NCI-H2171 (cell line): ENCODE measurements around the gene HDAC1.

Experiments
- DNase-seq: peaks from one replicate; lab custom pipeline; 2025; lab: John Stamatoyannopoulos, UW

The HDAC1 gene

GRCh38 chr1:32330558-32331151 is 38.8 kb downstream of the HDAC1 start:
- DNase-seq = no peak

- no peak for DNase-seq
These were observed 39.7 kb downstream of the HDAC1 start for GRCh38 chr1:32331549-32331948.

DNA sequence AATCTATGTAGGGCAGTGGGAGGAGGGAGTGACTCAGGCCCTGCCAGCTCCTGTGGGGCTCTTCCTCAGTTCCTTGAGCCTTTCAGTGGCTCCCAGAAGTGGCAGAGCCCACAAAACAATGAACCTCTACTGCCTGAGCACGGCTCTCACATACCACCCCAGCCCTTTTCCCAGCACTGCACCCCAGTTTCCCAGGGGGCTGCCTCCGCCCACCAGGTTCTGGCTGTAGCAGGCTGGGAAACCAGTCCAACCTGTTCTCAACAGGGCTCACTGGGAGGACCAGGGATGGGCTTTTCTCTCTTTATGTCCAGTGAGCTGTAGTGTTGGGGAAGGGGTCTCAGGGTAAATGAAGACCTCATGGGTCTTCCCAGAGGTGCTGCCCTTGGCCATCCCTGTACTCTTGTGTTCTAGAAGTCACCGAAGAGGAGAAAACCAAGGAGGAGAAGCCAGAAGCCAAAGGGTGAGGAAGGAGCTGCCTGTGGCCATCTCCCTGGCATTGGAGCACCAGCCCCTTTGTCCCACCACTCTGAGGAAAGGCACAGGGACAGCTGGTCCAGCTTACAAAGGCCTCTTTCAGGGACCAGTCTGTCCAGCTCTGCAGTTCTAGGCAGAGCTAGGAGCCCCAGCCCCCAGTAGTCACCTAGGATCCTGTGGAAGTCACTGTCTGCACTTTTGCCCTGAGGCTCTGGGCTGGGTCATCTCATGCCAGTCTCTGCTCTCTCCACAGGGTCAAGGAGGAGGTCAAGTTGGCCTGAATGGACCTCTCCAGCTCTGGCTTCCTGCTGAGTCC is 40.6 kb downstream of the HDAC1 start:
- DNase-seq = no peak

GRCh38 chr1:32333251-32333963 is 41.5 kb downstream of the HDAC1 start:
- DNase-seq = no peak

- no peak for DNase-seq
These were observed 42.5 kb downstream of the HDAC1 start for GRCh38 chr1:32334274-32334861.

- peak; percentile 40 for DNase-seq
These were observed 43.1 kb downstream of the HDAC1 start for GRCh38 chr1:32334864-32335534.

DNA sequence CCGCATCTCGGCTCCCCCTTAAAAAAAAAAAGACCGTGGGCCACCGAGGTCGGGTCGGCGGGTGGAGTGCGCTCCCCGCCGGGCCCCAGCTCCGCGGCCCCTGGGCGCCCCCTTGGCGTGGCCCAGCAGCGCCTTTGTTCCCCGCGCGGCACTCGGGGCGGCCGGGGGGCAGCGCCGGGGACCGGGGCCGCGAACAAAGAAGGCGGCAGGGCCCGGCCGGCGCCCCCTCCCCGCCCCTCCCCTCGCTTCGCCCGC is 43.6 kb downstream of the HDAC1 start:
- no peak for DNase-seq

- peak; percentile 82 for DNase-seq
These were observed 44.1 kb downstream of the HDAC1 start, which contains the start of gene MARCKSL1 for GRCh38 chr1:32335790-32336590. TSS of gene MARCKSL1 (minus strand) at chr1:32336233. CDS start at chr1:32336033, 200 bp downstream.

DNA sequence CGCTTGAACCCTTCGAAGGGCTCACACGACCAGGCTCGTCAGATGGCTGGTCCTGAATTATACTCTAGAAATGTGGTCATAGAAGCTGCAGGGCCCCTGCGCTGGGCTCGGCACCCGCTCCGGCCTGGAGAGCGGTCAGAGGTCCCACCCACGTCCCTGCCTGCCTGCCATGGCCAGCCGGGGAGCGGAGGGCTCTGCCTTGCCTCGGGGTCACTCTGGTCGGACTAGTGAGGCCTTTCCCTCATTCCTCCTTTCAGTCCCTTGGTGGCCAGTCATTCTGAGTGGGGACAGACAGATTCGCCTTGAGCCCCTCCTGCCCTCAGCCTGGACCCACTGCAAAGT is 44.7 kb downstream of the HDAC1 start:
- DNase-seq = no peak

- no peak for DNase-seq
These were observed 45.2 kb downstream of the HDAC1 start for GRCh38 chr1:32336963-32337675.

- DNase-seq = no peak
These were observed 46.2 kb downstream of the HDAC1 start for GRCh38 chr1:32337855-32338636.

DNA sequence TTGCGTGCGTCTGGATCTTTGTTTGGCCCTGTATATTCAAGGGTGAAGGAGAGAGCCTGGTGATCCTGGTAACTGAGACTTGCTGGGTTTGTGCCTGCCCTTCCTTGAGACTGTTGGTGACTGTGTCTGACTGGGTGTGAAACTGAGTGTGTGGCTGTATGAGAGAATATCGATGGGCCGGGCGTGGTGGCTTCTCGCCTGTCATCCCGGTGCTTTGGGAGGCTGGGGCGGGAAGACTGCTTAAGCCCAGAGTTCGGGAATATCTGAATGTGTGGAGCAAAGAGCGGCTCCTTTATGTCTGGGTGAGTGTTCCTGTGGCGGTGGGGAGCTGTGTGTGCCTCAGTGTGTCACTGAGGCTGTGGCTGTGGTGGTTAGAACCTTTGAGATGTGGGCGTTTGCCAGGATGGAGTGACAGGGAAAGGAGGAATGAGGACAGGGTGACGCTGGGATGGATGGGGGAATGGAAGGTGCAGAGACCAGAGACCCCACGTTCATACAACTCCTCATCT is 46.8 kb downstream of the HDAC1 start:
- DNase-seq = no peak

GRCh38 chr1:32339363-32339978 is 47.6 kb downstream of the HDAC1 start:
- no peak for DNase-seq

DNA sequence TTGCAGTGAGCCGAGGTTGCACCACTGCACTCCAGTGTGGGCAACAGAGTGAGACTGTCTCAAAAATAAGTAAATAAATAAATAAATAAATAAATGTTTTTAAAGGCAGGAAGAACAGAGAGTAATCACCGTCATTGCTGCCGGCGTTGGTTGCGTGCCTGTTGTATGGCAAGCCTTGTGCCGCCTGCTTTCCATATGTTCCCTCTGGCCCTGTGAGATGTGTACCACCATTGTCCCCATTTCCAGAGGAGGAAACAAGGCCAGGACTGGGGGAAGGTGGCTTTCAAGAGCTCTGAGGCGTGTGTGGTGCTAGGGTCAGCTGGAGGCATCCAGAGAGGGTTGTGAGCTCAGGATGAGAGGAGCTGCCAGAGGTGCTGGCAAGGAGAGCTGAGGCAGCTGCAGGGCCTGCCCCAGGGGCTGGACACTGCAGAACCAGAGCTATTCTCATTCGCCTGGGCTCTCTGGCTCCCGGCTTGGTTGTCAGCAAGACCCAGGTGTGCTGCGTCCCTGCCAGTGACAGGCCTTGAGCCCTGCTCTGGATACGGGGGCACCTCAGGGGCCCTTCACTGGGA is 49.4 kb downstream of the HDAC1 start:
- DNase-seq = no peak

- DNase-seq = no peak
These were observed 50.1 kb downstream of the HDAC1 start for GRCh38 chr1:32341971-32342370.

GRCh38 chr1:32342704-32343103 is 50.8 kb downstream of the HDAC1 start:
- DNase-seq = no peak

- DNase-seq = no peak
These were observed 53.5 kb downstream of the HDAC1 start for GRCh38 chr1:32345289-32345827.

- DNase-seq = no peak
These were observed 54.8 kb downstream of the HDAC1 start for GRCh38 chr1:32346532-32347157.
